Right lobe of liver (tissue), 6 donors: ENCODE data around the gene PATE2. TPM values are rescaled to one million over a fixed set of nuclear protein-coding genes. Genes with fewer than 3 reads are reported as not detected.

ENCODE experiments used
- ATAC-seq, 4 donors: fragments of 200-7000 bp; cut with Tn5 transposase; one replicate each; pipeline ENCODE4 v1.9.1; 2020; ENCODE audit warnings: mild to moderate bottlenecking in 4 of 4, moderate library complexity in 4 of 4
- DNase-seq, 3 donors: peaks; one replicate each; pipeline ENCODE4 v3.0.0-alpha.2; 2020
- H3K27ac ChIP-seq, 3 donors: fragments of 200-600 bp; one replicate each; pipeline ENCODE4 v1.8.0; 2022
- H3K27me3 ChIP-seq, 2 donors: fragments of 200-600 bp; one replicate each; pipeline ENCODE4 v1.8.0; 2022
- H3K36me3 ChIP-seq, 4 donors: fragments of 200-600 bp; sonication (generic) in 1 of 4; one replicate each; pipeline versions ENCODE4 v1.5.1 to v1.8.0; 2017 to 2022; ENCODE audit warnings: control low read depth in 1 of 4
- H3K4me1 ChIP-seq, 4 donors: fragments of 200-600 bp; sonication (generic) in 1 of 4; one replicate each; pipeline versions ENCODE4 v1.5.1 to v1.8.0; 2017 to 2022; ENCODE audit warnings: control low read depth in 1 of 4
- H3K4me3 ChIP-seq, 3 donors: fragments of 200-600 bp; one replicate each; pipeline ENCODE4 v1.8.0; 2022
- H3K9me3 ChIP-seq, 4 donors: fragments of 200-600 bp; sonication (generic) in 1 of 4; one replicate each; pipeline versions ENCODE4 v1.5.1 to v1.8.0; 2017 to 2022; ENCODE audit warnings: control low read depth in 1 of 4
- POLR2A ChIP-seq: fragments of 450-650 bp; IDR thresholded peaks from one replicate; pipeline ENCODE4 v1.6.1; 2017; ENCODE audit warnings: antibody characterized with exemption, mild to moderate bottlenecking
- WGBS: methylation state at CpG from one replicate; pipeline ENCODE4 v1.1.6; 2018; ENCODE audit warnings: low coverage, low lambda C conversion rate; ENCODE audit not compliant: insufficient coverage; ENCODE audit errors: missing lambda C conversion rate; 5-methylcytosine and 5-hydroxymethylcytosine counted together
- intact Hi-C, 2 donors: fragments of 100-400 bp; cut with DNase I; formaldehyde crosslinking; loops; one replicate each; pipeline versions ENCODE4 v1.11.2 to v1.14.1; 2022
- total RNA-seq, 6 experiments: library from RNA; depleted of rRNA in 2 of 6; stranded (reverse); fragments of >200 nt in 2 of 6; fragmentation: NEBNext Ultra II Directional in 3 of 6; extraction: Animal tissue kit (Norgen Biotek cat#: 25700) in 3 of 6; gene quantifications; one replicate each; pipeline versions ENCODE4 v1.1.0 to v1.2.4, GENCODE V29; 2016 to 2023
- TF ChIP-seq, protein P1 (sequence below), 4 donors: fragments of 200-600 bp in 3 of 4; fragments of 450-650 bp in 1 of 4; IDR thresholded peaks; one replicate each; pipeline versions ENCODE4 v1.5.1 to v1.8.0; 2016 to 2022; ENCODE audit warnings: antibody characterized with exemption in 4 of 4, mild to moderate bottlenecking in 2 of 4
- donor health status: DM: no; HTN: yes; CAD: no.
- donor health status: DM: no; HTN: no; CAD: no.
- donor health status: DM: no; HTN: no; CAD: no.
- donor health status: DM: no; HTN: yes; CAD: no.
- donor health status: DM: no; HTN: yes; CAD: no.

The PATE2 gene
- total RNA-seq, 6 experiments from 2014 or later = not detected

- no peak for TF ChIP-seq POLR2A
- TF ChIP-seq, protein P1, sequence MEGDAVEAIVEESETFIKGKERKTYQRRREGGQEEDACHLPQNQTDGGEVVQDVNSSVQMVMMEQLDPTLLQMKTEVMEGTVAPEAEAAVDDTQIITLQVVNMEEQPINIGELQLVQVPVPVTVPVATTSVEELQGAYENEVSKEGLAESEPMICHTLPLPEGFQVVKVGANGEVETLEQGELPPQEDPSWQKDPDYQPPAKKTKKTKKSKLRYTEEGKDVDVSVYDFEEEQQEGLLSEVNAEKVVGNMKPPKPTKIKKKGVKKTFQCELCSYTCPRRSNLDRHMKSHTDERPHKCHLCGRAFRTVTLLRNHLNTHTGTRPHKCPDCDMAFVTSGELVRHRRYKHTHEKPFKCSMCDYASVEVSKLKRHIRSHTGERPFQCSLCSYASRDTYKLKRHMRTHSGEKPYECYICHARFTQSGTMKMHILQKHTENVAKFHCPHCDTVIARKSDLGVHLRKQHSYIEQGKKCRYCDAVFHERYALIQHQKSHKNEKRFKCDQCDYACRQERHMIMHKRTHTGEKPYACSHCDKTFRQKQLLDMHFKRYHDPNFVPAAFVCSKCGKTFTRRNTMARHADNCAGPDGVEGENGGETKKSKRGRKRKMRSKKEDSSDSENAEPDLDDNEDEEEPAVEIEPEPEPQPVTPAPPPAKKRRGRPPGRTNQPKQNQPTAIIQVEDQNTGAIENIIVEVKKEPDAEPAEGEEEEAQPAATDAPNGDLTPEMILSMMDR (IDR thresholded peaks at IDR 0.05) = no peak
- no peak for ATAC-seq
- WGBS = 67% methylated on average over 1 of the region's 1 CpG
These were observed 34.9 kb downstream of the PATE2 start for GRCh38 chr11:125743681-125744080.

GRCh38 chr11:125740617-125741016 lies 38.0 kb downstream of the PATE2 start:
- no peak for ATAC-seq
- Histone ChIP-seq H3K27ac (no peak overlapping the region), H3K4me3 (no peak overlapping the region), H3K4me1 (no peaks in the 10 kb centered on the region), H3K36me3 (no peaks in the 10 kb centered on the region), H3K9me3 (no peaks in the 10 kb centered on the region), H3K27me3 (no peaks in the 10 kb centered on the region)
- intact Hi-C loops = no loop called here
- no peak for DNase-seq
- no peak for TF ChIP-seq POLR2A
- TF ChIP-seq, protein P1 (IDR thresholded peaks at IDR 0.05) = no peak

More at GRCh38 chr11:125743681-125744080, 34.9 kb downstream of the PATE2 start:
- Histone ChIP-seq H3K36me3 (no peaks in the 10 kb centered on the region), H3K27ac (no peak overlapping the region), H3K9me3 (no peaks in the 10 kb centered on the region), H3K4me1 (no peaks in the 10 kb centered on the region), H3K4me3 (no peak overlapping the region), H3K27me3 (no peaks in the 10 kb centered on the region)
- DNase-seq = no peak
- intact Hi-C loops = no loop called here

- intact Hi-C loops = no loop called here
- no peak for ATAC-seq
- H3K9me3 ChIP-seq = no peaks in the 10 kb centered on the region
- no peaks in the 10 kb centered on the region for H3K4me1 ChIP-seq
- no peak for DNase-seq
- no peak overlapping the region for H3K27ac ChIP-seq
- TF ChIP-seq POLR2A = no peak
- TF ChIP-seq, protein P1 (IDR thresholded peaks at IDR 0.05) = no peak
- 70% methylated on average over 2 of the region's 3 CpGs for WGBS
- no peaks in the 10 kb centered on the region for H3K27me3 ChIP-seq
- no peaks in the 10 kb centered on the region for H3K36me3 ChIP-seq
- no peak overlapping the region for H3K4me3 ChIP-seq
These were observed 49.7 kb downstream of the PATE2 start for GRCh38 chr11:125728969-125729368.

Other genes starting within 250 kb of the PATE2 start
- gene EI24, start 209.4 kb downstream of the PATE2 start, total RNA-seq = 100 to 1,000 TPM in 5 of 6 experiments, 10 to 100 TPM in 1; 74.4 to 232 (median 113) TPM
- 100 to 1,000 TPM in 1 of 6 experiments, 10 to 100 TPM in 5; 73.3 to 108 (median 86.8) TPM for gene STT3A, start 186.0 kb downstream of the PATE2 start, total RNA-seq
- gene CHEK1, start 153.7 kb downstream of the PATE2 start, total RNA-seq = 1 to 10 TPM in 4 of 6 experiments, under 1 TPM in 2; 0.59 to 6.9 (median 1.7) TPM
- gene ACRV1, start 98.0 kb downstream of the PATE2 start, total RNA-seq = not detected
- gene PATE1, start 32.5 kb downstream of the PATE2 start, total RNA-seq = not detected
- not detected for gene PATE3, start 9.3 kb upstream of the PATE2 start, total RNA-seq
- gene PATE4, start 54.5 kb upstream of the PATE2 start, total RNA-seq = not detected
- 1 to 10 TPM; 1.7 to 3.5 (median 3.2) TPM for gene HYLS1, start 108.8 kb upstream of the PATE2 start, total RNA-seq
- gene PUS3, start 124.4 kb upstream of the PATE2 start, total RNA-seq = 10 to 100 TPM; 11.8 to 24.7 (median 17.4) TPM
- gene DDX25, start 125.7 kb upstream of the PATE2 start, total RNA-seq = under 1 TPM in 4 of 6 experiments, not detected in 2; 0.17 to 0.28 (median 0.21) TPM
- gene VSIG10L2, start 167.2 kb upstream of the PATE2 start, total RNA-seq = under 1 TPM in 1 of 6 experiments, not detected in 5; 0.06 TPM